ENCODE measurements around the gene NINJ2.

NINJ2 gene

DNA sequence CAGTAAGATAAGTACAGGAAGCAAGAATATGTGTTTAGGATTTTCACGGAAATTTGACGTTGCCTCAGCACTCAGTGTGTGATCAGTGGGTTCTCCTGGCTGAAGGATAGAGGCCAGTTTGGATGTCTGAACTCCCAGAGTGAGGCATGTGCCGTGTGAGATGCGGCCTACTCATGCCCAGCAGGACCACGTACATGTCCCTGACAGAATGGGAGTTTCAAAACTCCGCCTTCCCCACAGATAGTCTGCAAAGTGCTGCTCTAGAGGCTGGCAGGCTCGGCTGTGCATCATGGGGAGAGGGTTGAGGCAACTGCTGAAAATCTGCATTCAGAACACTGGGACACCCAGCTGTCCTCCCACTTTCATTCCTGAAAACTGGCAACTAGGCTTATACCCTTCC, 58.3 kb downstream of the NINJ2 start:
- Mint-ChIP-seq H3K27ac (no peak overlapping the region), H3K36me3 (no peaks in the 10 kb centered on the region)

GRCh38 chr12:602700-603068, 60.6 kb downstream of the NINJ2 start:
- Mint-ChIP-seq H3K9me3 (no peaks in the 10 kb centered on the region), H3K27ac (no peak overlapping the region), H3K36me3 (no peaks in the 10 kb centered on the region), H3K27me3 (no peaks in the 10 kb centered on the region), H3K4me1 (peaks cover 2 to 4% of the 10 kb centered on the region in 2 donors), H3K4me3 (no peak overlapping the region)
- ATAC-seq (replicated peaks) (no peak), DNase-seq (no peak)

More for the DNA sequence above, 58.3 kb downstream of the NINJ2 start:
- Mint-ChIP-seq H3K4me3 (no peak overlapping the region), H3K4me1 (peaks cover 3 to 11% of the 10 kb centered on the region in 2 donors), H3K9me3 (no peaks in the 10 kb centered on the region), H3K27me3 (no peaks in the 10 kb centered on the region)
- no peak for ATAC-seq (replicated peaks)
- no peak for DNase-seq

GRCh38 chr12:601976-602699, 61.1 kb downstream of the NINJ2 start:
- DNase-seq (no peak), ATAC-seq (replicated peaks) (no peak)
- Mint-ChIP-seq H3K36me3 (no peaks in the 10 kb centered on the region), H3K4me3 (no peak overlapping the region), H3K27ac (no peak overlapping the region), H3K9me3 (no peaks in the 10 kb centered on the region), H3K27me3 (no peaks in the 10 kb centered on the region), H3K4me1 (peaks cover 0 to 2% of the 10 kb centered on the region in 2 donors)

- Mint-ChIP-seq H3K4me1 (no peaks in the 10 kb centered on the region), H3K4me3 (no peak overlapping the region), H3K36me3 (no peaks in the 10 kb centered on the region), H3K27me3 (peaks cover 0 to 5% of the 10 kb centered on the region in 2 donors), H3K27ac (no peak overlapping the region), H3K9me3 (no peaks in the 10 kb centered on the region)
- no peak for ATAC-seq (replicated peaks)
- DNase-seq: no peak
Measured at GRCh38 chr12:599756-600155, 63.5 kb downstream of the NINJ2 start.

DNA sequence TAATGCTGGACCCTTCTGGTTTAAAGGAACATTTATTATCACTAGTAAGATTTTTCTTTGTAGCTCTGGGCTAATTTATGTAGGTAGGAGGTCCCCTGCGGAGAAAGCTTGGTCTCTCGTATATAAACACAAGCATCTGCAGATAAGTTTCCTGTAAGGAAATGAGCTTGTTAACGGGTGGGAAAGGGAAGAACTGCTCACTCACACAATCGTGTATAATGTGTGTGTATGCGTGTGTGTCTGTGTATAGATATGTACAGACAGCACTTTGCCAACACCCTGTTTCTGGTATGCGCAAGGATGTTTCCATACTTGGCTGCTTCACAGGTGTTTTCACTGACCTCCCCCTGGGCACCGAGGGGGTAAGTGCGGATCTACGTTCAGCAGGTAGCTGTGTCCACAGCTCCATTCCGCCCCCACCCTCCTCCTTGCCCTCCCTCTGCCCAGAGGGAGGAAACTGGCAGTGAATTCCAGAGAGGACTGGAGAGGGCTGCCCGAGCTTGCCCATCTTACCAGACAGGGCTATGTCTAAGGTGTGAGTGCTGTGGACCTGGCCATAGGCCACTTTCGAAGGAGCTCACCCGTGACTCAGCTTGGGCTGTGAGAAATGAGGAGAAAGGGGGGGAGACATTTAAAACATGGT, 65.2 kb downstream of the NINJ2 start:
- ATAC-seq (replicated peaks) (no peak), DNase-seq (no peak)
- Mint-ChIP-seq H3K36me3 (no peaks in the 10 kb centered on the region), H3K27ac (peak overlapping the region; percentile 49), H3K4me3 (no peak overlapping the region), H3K9me3 (no peaks in the 10 kb centered on the region), H3K27me3 (peaks cover 0 to 5% of the 10 kb centered on the region in 2 donors), H3K4me1 (peaks cover 6 to 7% of the 10 kb centered on the region in 2 donors)

DNA sequence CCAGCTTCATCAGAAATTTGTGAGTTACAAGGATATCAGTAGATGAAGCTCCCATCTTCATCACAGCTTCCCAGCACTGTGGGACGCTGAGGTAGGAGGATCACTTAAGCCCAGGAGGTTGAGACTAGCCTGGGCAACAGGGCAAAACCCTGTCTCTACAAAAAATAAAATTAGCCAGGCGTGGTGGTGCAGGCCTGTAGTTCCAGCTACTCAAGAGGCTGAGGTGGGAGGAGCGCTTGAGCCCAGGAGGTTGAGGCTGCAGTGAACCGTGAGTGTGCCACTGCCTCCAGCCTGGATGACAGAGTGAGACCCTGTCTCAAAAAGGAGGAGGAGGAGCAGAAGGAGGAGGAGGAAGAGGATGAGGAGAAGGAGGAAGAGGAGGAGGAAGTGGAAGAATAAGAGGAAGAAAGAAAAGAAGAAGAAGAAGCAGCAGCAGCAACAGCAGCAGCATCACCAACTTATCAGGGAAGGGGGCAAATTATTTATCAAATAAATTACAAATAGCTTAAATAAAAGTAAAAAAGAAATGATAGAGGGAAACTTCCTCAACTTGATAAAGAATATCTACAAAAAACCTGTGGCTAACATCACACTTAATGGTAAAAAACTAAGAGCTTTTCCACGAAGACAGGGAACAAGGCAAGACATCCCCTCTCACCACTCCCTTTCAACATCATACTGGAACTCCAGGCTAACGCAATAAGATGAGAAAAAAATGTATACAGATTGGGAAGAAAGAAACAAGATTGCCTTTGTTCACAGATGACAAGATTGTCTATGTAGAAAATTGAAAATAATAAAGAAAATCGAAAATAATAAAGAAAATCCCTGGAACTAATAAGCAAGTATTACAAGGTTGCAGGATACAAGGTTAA, 69.6 kb downstream of the NINJ2 start:
- DNase-seq: no peak
- H3K36me3 Mint-ChIP-seq: no peaks in the 10 kb centered on the region
- H3K27me3 Mint-ChIP-seq: peaks cover 0 to 5% of the 10 kb centered on the region in 2 donors
- no peak overlapping the region for H3K4me3 Mint-ChIP-seq
- no peak overlapping the region for H3K27ac Mint-ChIP-seq
- no peak for ATAC-seq (replicated peaks)
- no peaks in the 10 kb centered on the region for H3K9me3 Mint-ChIP-seq
- H3K4me1 Mint-ChIP-seq: peaks cover 22 to 35% of the 10 kb centered on the region in 2 donors

DNA sequence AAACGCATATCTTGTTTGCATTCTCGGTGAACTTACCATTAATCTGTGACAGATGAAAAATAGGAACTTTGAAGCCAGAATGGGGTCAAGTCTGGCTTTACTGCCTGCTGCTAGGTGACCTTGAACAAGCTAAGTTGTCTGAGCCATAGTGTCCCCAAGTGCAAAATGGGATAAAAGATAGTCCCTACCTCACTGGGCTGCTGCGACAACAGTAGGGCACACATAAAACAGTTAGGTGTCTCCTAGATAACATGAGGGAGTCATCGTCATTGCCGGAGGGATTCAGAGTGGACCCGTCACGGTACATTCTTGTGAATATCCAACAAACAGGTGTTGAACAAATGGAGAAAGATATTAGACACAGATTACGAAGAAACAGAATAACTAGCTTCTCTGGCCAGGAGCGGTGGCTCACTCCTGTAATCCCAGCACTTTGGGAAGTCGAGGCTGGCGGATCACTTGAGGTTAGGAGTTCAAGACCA, 71.2 kb downstream of the NINJ2 start:
- Mint-ChIP-seq H3K4me1 (peaks cover 22 to 35% of the 10 kb centered on the region in 2 donors), H3K27me3 (peaks cover 0 to 5% of the 10 kb centered on the region in 2 donors), H3K27ac (no peak overlapping the region), H3K36me3 (no peaks in the 10 kb centered on the region), H3K9me3 (no peaks in the 10 kb centered on the region), H3K4me3 (peak overlapping the region in 1 of 2 donors; percentile 10)
- DNase-seq: no peak
- ATAC-seq (replicated peaks): no peak

- Mint-ChIP-seq H3K4me3 (peak overlapping the region; percentile 40 to 43), H3K27ac (no peak overlapping the region)
- peak; percentile 84 to 87 for ATAC-seq (replicated peaks)
Measured at GRCh38 chr12:591167-592023, 71.8 kb downstream of the NINJ2 start.

DNA sequence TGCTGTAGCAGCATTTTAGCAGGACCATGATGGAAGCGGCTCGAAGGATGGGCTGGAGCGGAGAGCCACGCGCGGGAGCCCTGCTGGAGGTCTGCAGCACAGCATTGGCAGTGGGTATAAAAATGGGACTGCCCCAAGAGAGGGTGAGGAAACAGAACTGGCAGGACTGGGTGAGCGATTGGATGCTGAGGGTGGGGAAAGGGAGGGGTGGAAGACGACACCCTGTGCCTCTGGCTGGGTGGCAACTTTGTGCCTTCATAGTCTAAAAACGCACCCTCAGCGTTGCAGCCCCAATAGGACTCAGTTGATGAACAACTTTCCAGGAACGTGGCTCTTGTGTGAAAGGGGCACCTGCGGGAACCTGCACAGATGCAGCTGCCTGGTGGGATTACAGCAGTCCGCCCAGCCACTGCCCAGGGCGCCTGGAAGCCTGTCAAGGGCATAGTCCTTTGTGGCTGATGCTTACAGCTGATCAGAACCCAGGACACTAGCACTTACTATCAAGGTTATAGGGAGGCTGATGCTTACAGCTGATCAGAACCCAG, 73.0 kb downstream of the NINJ2 start:
- Mint-ChIP-seq H3K4me3 (no peak overlapping the region), H3K27ac (no peak overlapping the region), H3K27me3 (no peaks in the 10 kb centered on the region), H3K36me3 (no peaks in the 10 kb centered on the region), H3K4me1 (peaks cover 24 to 35% of the 10 kb centered on the region in 2 donors), H3K9me3 (no peaks in the 10 kb centered on the region)
- ATAC-seq (replicated peaks) (no peak), DNase-seq (no peak)

More at GRCh38 chr12:591167-592023, 71.8 kb downstream of the NINJ2 start:
- H3K36me3 Mint-ChIP-seq: no peaks in the 10 kb centered on the region
- DNase-seq: no peak
- peaks cover 0 to 5% of the 10 kb centered on the region in 2 donors for H3K27me3 Mint-ChIP-seq
- peaks cover 22 to 35% of the 10 kb centered on the region in 2 donors for H3K4me1 Mint-ChIP-seq
- H3K9me3 Mint-ChIP-seq: no peaks in the 10 kb centered on the region

DNA sequence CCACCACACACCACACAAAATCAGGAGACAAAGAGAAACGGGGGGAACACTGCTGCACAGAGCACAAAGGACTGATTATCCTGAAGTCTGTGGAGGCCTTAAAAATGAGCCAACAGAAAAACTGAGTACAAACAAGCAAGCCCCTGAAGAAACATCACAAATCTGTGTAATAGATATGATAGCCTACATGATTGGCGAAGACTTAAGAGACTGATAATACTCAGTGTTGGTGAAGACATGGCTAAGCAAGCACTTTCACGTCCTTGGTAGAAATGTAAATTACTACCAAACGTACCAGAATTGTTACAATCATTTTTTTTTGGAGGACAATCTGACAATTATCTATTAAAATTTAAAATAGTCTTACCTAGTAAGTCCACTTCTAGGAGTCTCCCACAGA, 74.6 kb downstream of the NINJ2 start:
- H3K4me1 Mint-ChIP-seq: peaks cover 22 to 33% of the 10 kb centered on the region in 2 donors
- no peaks in the 10 kb centered on the region for H3K9me3 Mint-ChIP-seq
- H3K4me3 Mint-ChIP-seq: no peak overlapping the region
- H3K36me3 Mint-ChIP-seq: no peaks in the 10 kb centered on the region
- H3K27ac Mint-ChIP-seq: no peak overlapping the region
- no peaks in the 10 kb centered on the region for H3K27me3 Mint-ChIP-seq
- ATAC-seq (replicated peaks): no peak
- DNase-seq: no peak

GRCh38 chr12:588024-588322, 75.3 kb downstream of the NINJ2 start:
- H3K36me3 Mint-ChIP-seq: no peaks in the 10 kb centered on the region
- H3K27me3 Mint-ChIP-seq: no peaks in the 10 kb centered on the region
- no peak overlapping the region for H3K27ac Mint-ChIP-seq

DNA sequence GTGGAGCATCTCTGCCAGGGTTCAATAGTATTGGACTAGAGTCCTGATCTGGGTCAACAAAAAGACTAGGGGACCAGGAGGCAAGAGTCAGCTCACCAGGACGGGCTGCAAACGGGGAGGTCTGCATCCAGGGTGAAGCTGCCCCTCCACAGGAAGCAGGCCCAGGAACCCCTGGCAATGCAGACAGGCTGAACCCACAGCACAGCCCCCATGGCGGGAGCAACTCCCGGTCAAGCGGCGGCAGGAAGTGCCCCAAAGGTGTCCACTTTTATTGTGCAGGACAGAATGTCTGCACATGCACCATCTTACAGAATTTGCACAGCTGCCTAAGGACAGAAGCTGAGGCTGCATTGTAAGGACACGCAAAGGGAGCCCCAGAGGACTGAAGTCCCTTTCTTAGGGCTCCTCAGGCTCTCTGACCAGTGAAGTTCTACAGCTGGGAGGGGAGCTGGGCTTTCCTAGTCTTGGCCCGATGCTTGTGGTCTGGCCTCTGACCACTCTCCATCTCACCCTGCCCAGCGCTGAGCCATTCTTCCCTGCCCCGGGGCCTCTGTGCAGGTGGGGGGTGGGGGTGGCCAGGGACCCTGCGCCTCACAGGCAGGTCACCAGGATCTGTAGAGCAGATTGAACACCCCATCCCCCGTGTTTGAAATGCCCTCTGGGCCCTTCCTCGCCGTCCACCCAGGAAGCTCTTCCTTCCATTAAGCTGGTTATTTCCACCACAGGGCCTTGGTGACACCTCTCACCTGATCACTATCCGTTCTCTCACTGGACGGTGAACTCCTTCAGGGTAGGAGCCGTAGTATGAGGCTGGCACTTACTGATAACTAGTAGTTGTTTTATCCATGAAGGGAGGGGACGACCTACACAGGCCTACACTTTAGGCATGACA, 75.9 kb downstream of the NINJ2 start:
- DNase-seq (no peak), ATAC-seq (replicated peaks) (no peak)
- peaks cover 17 to 26% of the 10 kb centered on the region in 2 donors for H3K4me1 Mint-ChIP-seq
- H3K4me3 Mint-ChIP-seq: no peak overlapping the region
- H3K9me3 Mint-ChIP-seq: no peaks in the 10 kb centered on the region
- H3K27me3 Mint-ChIP-seq: no peaks in the 10 kb centered on the region
- no peaks in the 10 kb centered on the region for H3K36me3 Mint-ChIP-seq
- H3K27ac Mint-ChIP-seq: no peak overlapping the region

More at GRCh38 chr12:588024-588322, 75.3 kb downstream of the NINJ2 start:
- DNase-seq (no peak), ATAC-seq (replicated peaks) (no peak)
- H3K9me3 Mint-ChIP-seq: no peaks in the 10 kb centered on the region
- peaks cover 17 to 27% of the 10 kb centered on the region in 2 donors for H3K4me1 Mint-ChIP-seq
- no peak overlapping the region for H3K4me3 Mint-ChIP-seq

All from stimulated activated naive B cell treated with anti-CD40 and anti-IgM and Interleukin-4, amounts not matched to agents 10 μg/mL and 1 μg/mL and 100 μg/mL, for 72 hours (primary cell).